GM12878 (cell line): ENCODE data around the gene STRA6. TPM values are rescaled to one million over a fixed set of nuclear protein-coding genes. Genes with fewer than 3 reads are reported as not detected.
"Not testable (repeated sequence)": the region's sequence is repeated elsewhere in the genome, so short reads cannot be mapped to it uniquely, and the experiment has no call there.

Experiments used
- ATAC-seq: fragments of 200-7000 bp; cut with Tn5 transposase; 3 replicates; pipeline ENCODE4 v1.9.1; 2020; ENCODE audit warnings: mild to moderate bottlenecking, moderate library complexity
- BruUV-seq: library from RNA; stranded (reverse); fragments of 400-500 nt; replicated peaks from 2 replicates; lab custom pipeline; 2021; lab: Mats Ljungman, UMichigan
- CTCF ChIA-PET: fragments of 300-600 bp; sonication (Branson Sonifier 250); formaldehyde crosslinking; extraction: SDS; loops from one replicate; lab custom pipeline; 2021; ENCODE audit warnings: inconsistent platforms; lab: Yijun Ruan, JAX
- POLR2A ChIA-PET: fragments of 350-600 bp; formaldehyde crosslinking; extraction: SDS; loops from one replicate; lab custom pipeline; 2021; ENCODE audit warnings: inconsistent platforms; lab: Charles Lee
- RAD21 ChIA-PET: fragments of 300-600 bp; sonication (Branson Sonifier 250); formaldehyde crosslinking; loops from one replicate; lab custom pipeline; 2023; ENCODE audit warnings: antibody characterized with exemption; ENCODE audit not compliant: unreplicated experiment; lab: Charles Lee
- SMC1A ChIA-PET: fragments of 300-600 bp; sonication (Branson Sonifier 250); formaldehyde crosslinking; loops from one replicate; lab custom pipeline; 2023; ENCODE audit not compliant: unreplicated experiment, uncharacterized antibody; lab: Charles Lee
- DNase-seq: peaks from one replicate; pipeline ENCODE4 v3.0.0-alpha.2; 2011; ENCODE audit warnings: low read depth, low spot score
- FAIRE-seq: peaks from 3 replicates; lab custom pipeline; 2011; peaks lifted over from hg19 to GRCh38; lab: Jason Lieb, UNC
- H2AFZ ChIP-seq: 2 replicates; pipeline ENCODE4 v1.6.0; 2011; ENCODE audit warnings: low read depth, low read length, control low read depth; ENCODE audit not compliant: control insufficient read depth
- H3K27ac ChIP-seq: 2 replicates; pipeline ENCODE4 v1.5.1; 2011; ENCODE audit warnings: control low read depth; ENCODE audit not compliant: control insufficient read depth, insufficient read depth
- H3K27me3 ChIP-seq, 2 experiments: replicated peaks in 1 of 2; 2 replicates each; pipeline versions ENCODE4 v1.6.0 to v1.6.1; 2011; ENCODE audit warnings: low read length in 1 of 2; ENCODE audit not compliant: control insufficient read depth in 2 of 2, insufficient read depth in 2 of 2
- H3K36me3 ChIP-seq, 2 experiments: 2 replicates each; pipeline ENCODE4 v1.5.1; 2011; ENCODE audit warnings: low read length in 1 of 2; ENCODE audit not compliant: control insufficient read depth in 2 of 2, insufficient read depth in 2 of 2
- H3K4me1 ChIP-seq: 2 replicates; pipeline ENCODE4 v1.6.1; 2011; ENCODE audit warnings: mild to moderate bottlenecking, low read length, moderate library complexity, mixed read lengths; ENCODE audit not compliant: control insufficient read depth, insufficient read depth
- H3K4me2 ChIP-seq: 2 replicates; pipeline ENCODE4 v1.6.0; 2011; ENCODE audit warnings: control low read depth; ENCODE audit not compliant: control insufficient read depth, insufficient read depth
- H3K4me3 ChIP-seq: fragments of 200-600 bp; sonication (generic); 2 replicates; pipeline ENCODE4 v1.5.1; 2016
- H3K79me2 ChIP-seq: 2 replicates; pipeline ENCODE4 v1.6.0; 2011; ENCODE audit warnings: low read length; ENCODE audit not compliant: control insufficient read depth, insufficient read depth
- H3K9ac ChIP-seq: 2 replicates; pipeline ENCODE4 v1.8.0; 2011; ENCODE audit warnings: low read length, control low read depth, mixed read lengths; ENCODE audit not compliant: control insufficient read depth, insufficient read depth
- H3K9me3 ChIP-seq: replicated peaks from 3 replicates; pipeline ENCODE4 v1.5.1; 2011; ENCODE audit warnings: mild to moderate bottlenecking, low read length; ENCODE audit not compliant: control insufficient read depth, insufficient read depth
- H4K20me1 ChIP-seq: 2 replicates; pipeline ENCODE4 v1.6.0; 2011; ENCODE audit not compliant: control insufficient read depth, insufficient read depth
- BRCA1 ChIP-seq: IDR thresholded peaks from 2 replicates; pipeline ENCODE4 v1.6.1; 2011; ENCODE audit warnings: low read depth, low read length, improper control_type of control experiment
- FOS ChIP-seq: IDR thresholded peaks from 3 replicates; pipeline ENCODE4 v1.6.1; 2011; ENCODE audit warnings: borderline replicate concordance; ENCODE audit not compliant: insufficient read length; ENCODE audit errors: extremely low read depth
- KAT2A ChIP-seq: conservative IDR thresholded peaks from 2 replicates; pipeline ENCODE4 v1.6.1; 2011; ENCODE audit warnings: low read depth, low read length; ENCODE audit not compliant: control insufficient read depth
- MEF2A ChIP-seq: IDR thresholded peaks from 2 replicates; pipeline ENCODE4 v1.6.1; 2011; ENCODE audit warnings: low read depth, mild to moderate bottlenecking, low read length, moderate library complexity; ENCODE audit not compliant: insufficient read depth
- MTA3 ChIP-seq: IDR thresholded peaks from 2 replicates; pipeline ENCODE4 v1.6.1; 2012; ENCODE audit warnings: low read length, inconsistent platforms, borderline replicate concordance
- RAD51 ChIP-seq: fragments of 450-650 bp; IDR thresholded peaks from 2 replicates; pipeline ENCODE4 v1.6.1; 2016; ENCODE audit warnings: moderate library complexity, mild to moderate bottlenecking, inconsistent platforms
- SREBF1 ChIP-seq: IDR thresholded peaks from 2 replicates; pipeline ENCODE4 v1.6.1; 2012; ENCODE audit warnings: mild to moderate bottlenecking, low read length
- TCF3 ChIP-seq: IDR thresholded peaks from 2 replicates; pipeline ENCODE4 v1.6.1; 2012; ENCODE audit warnings: low read depth, mild to moderate bottlenecking, low read length, borderline replicate concordance; ENCODE audit not compliant: insufficient read depth
- ZZZ3 ChIP-seq: IDR thresholded peaks from 2 replicates; pipeline ENCODE4 v1.6.1; 2011; ENCODE audit warnings: low read depth; ENCODE audit not compliant: control insufficient read depth, insufficient read length
- WGBS: methylation state at CpG from one replicate; pipeline ENCODE4 v1.1.6; 2016; ENCODE audit warnings: low lambda C conversion rate; ENCODE audit not compliant: insufficient replicate concordance, insufficient coverage; ENCODE audit errors: missing lambda C conversion rate; 5-methylcytosine and 5-hydroxymethylcytosine counted together
- in situ Hi-C: fragments of 300-500 bp; cut with MboI; formaldehyde crosslinking; loops from 9 replicates; pipeline ENCODE4 v1.14.3; 2018; ENCODE audit warnings: mixed read lengths
- intact Hi-C: fragments of 100-400 bp; cut with micrococcal nuclease; formaldehyde crosslinking; loops from one replicate; pipeline ENCODE4 v1.14.2; 2022; ENCODE audit not compliant: unreplicated experiment
- polyA plus RNA-seq, 11 experiments: library from polyadenylated mRNA; depleted of rRNA in 4 of 11; unstranded in 6 of 11; stranded (reverse) in 5 of 11; fragments of >200 nt; fragmentation: Nextera tagmentation in 4 of 11; fragmentation: Illumina TruSeq in 1 of 11; extraction: Ambion mirVana in 4 of 11; extraction: Trizol in 1 of 11; gene quantifications; 1 replicate in 1 of 11; 2 replicates in 10 of 11; pipeline versions ENCODE4 v1.2.1 to v1.2.3, GENCODE V29; 2011 to 2016; ENCODE audit warnings: inconsistent platforms in 2 of 11, missing spikeins in 2 of 11, low read depth in 1 of 11
- total RNA-seq, 4 experiments: library from RNA; depleted of rRNA in 3 of 4; stranded (reverse); fragments of >200 nt in 3 of 4; fragmentation: Illumina TruSeq in 1 of 4; extraction: Trizol in 1 of 4; gene quantifications; 2 replicates each; pipeline versions ENCODE4 v1.2.1 to v1.2.3, GENCODE V29; 2013 to 2021
- TF ChIP-seq, protein P1 (sequence below): IDR thresholded peaks from 2 replicates; pipeline ENCODE4 v1.6.1; 2011; ENCODE audit warnings: borderline replicate concordance, low read depth, mild to moderate bottlenecking, moderate library complexity, mixed read lengths, low read length; ENCODE audit not compliant: insufficient read depth; ENCODE audit errors: extremely low read length

The STRA6 gene
- total and polyA plus RNA-seq, 10 of the 15 experiments (the other 5 are each of a cell fraction or from before 2014, with no cell fraction given): 0.31 to 10.8 (median 5.8) TPM

DNA sequence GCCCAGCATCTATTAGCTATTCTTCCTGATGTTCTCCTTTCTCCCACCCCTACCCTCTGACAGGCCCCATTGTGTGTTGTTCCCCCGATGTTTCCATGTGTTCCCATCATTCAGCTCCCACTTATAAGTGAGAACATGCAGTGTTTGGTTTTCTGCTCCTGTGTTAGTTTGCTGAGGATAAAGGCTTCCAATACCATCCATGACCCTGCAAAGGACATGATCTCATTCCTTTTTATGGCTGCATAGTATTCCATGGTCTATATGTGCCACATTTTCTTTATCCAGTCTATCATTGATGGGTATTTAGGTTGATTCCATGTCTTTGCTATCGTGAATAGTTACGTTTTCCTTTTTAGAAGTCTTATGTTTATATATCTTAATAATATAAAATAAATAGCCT is 42.2 kb downstream of the STRA6 start:
- H2AFZ ChIP-seq, RAD21 ChIA-PET, BruUV-seq, H3K79me2 ChIP-seq, H3K9ac ChIP-seq, POLR2A ChIA-PET, H3K9me3 ChIP-seq, H3K4me3 ChIP-seq, FAIRE-seq, H3K36me3 ChIP-seq, H3K27me3 ChIP-seq, DNase-seq, intact Hi-C loops, SMC1A ChIA-PET, H3K4me2 ChIP-seq, H4K20me1 ChIP-seq, ATAC-seq, H3K27ac ChIP-seq, in situ Hi-C loops, CTCF ChIA-PET: not testable (repeated sequence)
- 96% methylated on average over 3 of the region's 3 CpGs for WGBS
- peaks cover 33% of the 10 kb centered on the region for H3K4me1 ChIP-seq

DNA sequence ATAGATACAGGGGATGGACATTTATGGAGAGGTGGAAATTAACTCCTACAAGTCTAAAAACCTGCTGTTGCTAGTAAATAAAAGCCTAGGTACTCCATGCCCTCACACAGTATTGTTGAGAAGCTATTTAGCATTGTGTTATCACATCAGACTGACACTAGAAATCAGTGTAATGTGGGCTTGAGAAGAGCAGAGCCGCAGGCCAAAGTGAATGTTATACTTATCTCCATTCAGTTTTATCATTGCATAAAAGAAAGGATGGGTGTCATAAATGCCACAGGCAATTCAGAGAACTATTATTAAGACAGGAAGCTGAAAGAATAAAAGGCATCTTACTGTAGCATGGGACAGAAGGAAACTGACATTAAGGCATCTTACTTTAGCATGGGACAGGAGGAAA is 42.8 kb downstream of the STRA6 start:
- 96% methylated on average over 1 of the region's 1 CpG for WGBS
- no peak overlapping the region for H2AFZ ChIP-seq
- H3K36me3 ChIP-seq: no peaks in the 10 kb centered on the region
- BruUV-seq: no TSS peak
- TF ChIP-seq KAT2A (no peak), RAD51 (no peak), FOS (no peak), ZZZ3 (no peak), TCF3 (no peak), SREBF1 (no peak), MTA3 (no peak), BRCA1 (no peak), MEF2A (no peak)
- TF ChIP-seq, protein P1, sequence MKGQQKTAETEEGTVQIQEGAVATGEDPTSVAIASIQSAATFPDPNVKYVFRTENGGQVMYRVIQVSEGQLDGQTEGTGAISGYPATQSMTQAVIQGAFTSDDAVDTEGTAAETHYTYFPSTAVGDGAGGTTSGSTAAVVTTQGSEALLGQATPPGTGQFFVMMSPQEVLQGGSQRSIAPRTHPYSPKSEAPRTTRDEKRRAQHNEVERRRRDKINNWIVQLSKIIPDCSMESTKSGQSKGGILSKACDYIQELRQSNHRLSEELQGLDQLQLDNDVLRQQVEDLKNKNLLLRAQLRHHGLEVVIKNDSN: no peak
- ChIA-PET SMC1A (interaction anchor here (0.8 kb wide), 1 partner anchor 36 kb away, joined by 4 read pairs; no protein-coding TSS in a partner anchor), POLR2A (no interaction called here), RAD21 (no interaction called here), CTCF (no interaction called here)
- in situ Hi-C loops: no loop called here
- no peak for FAIRE-seq
- H3K27me3 ChIP-seq: no peaks in the 10 kb centered on the region
- no peaks in the 10 kb centered on the region for H4K20me1 ChIP-seq
- H3K9ac ChIP-seq: no peak overlapping the region
- H3K4me2 ChIP-seq: peak overlapping the region; percentile 64; the same call in 1 of the 2 replicates
- H3K4me3 ChIP-seq: no peak overlapping the region
- H3K79me2 ChIP-seq: no peaks in the 10 kb centered on the region
- peak overlapping the region; percentile 58 for H3K27ac ChIP-seq
- intact Hi-C loops: no loop called here
- peaks cover 33% of the 10 kb centered on the region for H3K4me1 ChIP-seq
- DNase-seq: no peak
- no peak; the same call in 2 of the 3 replicates for ATAC-seq
- H3K9me3 ChIP-seq: no peaks in the 10 kb centered on the region
